ENCODE measurements around the gene RFESD. TPM values are rescaled to one million over a fixed set of nuclear protein-coding genes. Genes with fewer than 3 reads are reported as not detected.
A peak's percentile ranks its signal among the peaks of the same experiment; 100 is the strongest.

Gene RFESD
- total RNA-seq, 1 donor from 2014 or later, result 4.2 TPM

GRCh38 chr5:95668216-95668615, 21.6 kb downstream of the RFESD start:
- Mint-ChIP-seq H3K36me3 (no peaks in the 10 kb centered on the region), H3K4me1 (peaks cover 34% of the 10 kb centered on the region), H3K27ac (peak overlapping the region; percentile 9), H3K4me3 (no peak overlapping the region), H3K27me3 (ENCODE audit: low read depth) (no peaks in the 10 kb centered on the region), H3K9me3 (no peaks in the 10 kb centered on the region)
- TF ChIP-seq CTCF (IDR thresholded peaks at IDR 0.05; ENCODE audit: unreplicated experiment), result no peak
- no peak for DNase-seq (ENCODE audit: low spot score in 2 of 2, unreplicated experiment in 2 of 2)

GRCh38 chr5:95668728-95669127, 22.2 kb downstream of the RFESD start:
- DNase-seq (ENCODE audit: low spot score in 2 of 2, unreplicated experiment in 2 of 2), result no peak
- peak overlapping the region; percentile 76 for H3K27ac Mint-ChIP-seq
- no peaks in the 10 kb centered on the region for H3K36me3 Mint-ChIP-seq
- H3K4me1 Mint-ChIP-seq, result peaks cover 35% of the 10 kb centered on the region
- TF ChIP-seq CTCF (IDR thresholded peaks at IDR 0.05; ENCODE audit: unreplicated experiment), result no peak
- H3K9me3 Mint-ChIP-seq, result no peaks in the 10 kb centered on the region
- H3K27me3 Mint-ChIP-seq (ENCODE audit: low read depth), result no peaks in the 10 kb centered on the region
- H3K4me3 Mint-ChIP-seq, result no peak overlapping the region

GRCh38 chr5:95669540-95669939, 23.0 kb downstream of the RFESD start:
- peak overlapping the region; percentile 76 for H3K27ac Mint-ChIP-seq
- H3K4me3 Mint-ChIP-seq, result no peak overlapping the region
- no peaks in the 10 kb centered on the region for H3K36me3 Mint-ChIP-seq
- no peak for TF ChIP-seq CTCF (IDR thresholded peaks at IDR 0.05; ENCODE audit: unreplicated experiment)
- H3K9me3 Mint-ChIP-seq, result no peaks in the 10 kb centered on the region
- peaks cover 30% of the 10 kb centered on the region for H3K4me1 Mint-ChIP-seq
- DNase-seq (ENCODE audit: low spot score in 2 of 2, unreplicated experiment in 2 of 2), result no peak
- no peaks in the 10 kb centered on the region for H3K27me3 Mint-ChIP-seq (ENCODE audit: low read depth)

- H3K36me3 Mint-ChIP-seq, result no peaks in the 10 kb centered on the region
- H3K9me3 Mint-ChIP-seq, result no peaks in the 10 kb centered on the region
- no peaks in the 10 kb centered on the region for H3K27me3 Mint-ChIP-seq (ENCODE audit: low read depth)
- DNase-seq (ENCODE audit: low spot score in 2 of 2, unreplicated experiment in 2 of 2), result no peak
- H3K4me3 Mint-ChIP-seq, result no peak overlapping the region
- peaks cover 28% of the 10 kb centered on the region for H3K4me1 Mint-ChIP-seq
- no peak overlapping the region for H3K27ac Mint-ChIP-seq
- TF ChIP-seq CTCF (IDR thresholded peaks at IDR 0.05; ENCODE audit: unreplicated experiment), result no peak
Measured at GRCh38 chr5:95669985-95670384, 23.4 kb downstream of the RFESD start.

GRCh38 chr5:95670568-95670967, 24.0 kb downstream of the RFESD start:
- Mint-ChIP-seq H3K27me3 (ENCODE audit: low read depth) (no peaks in the 10 kb centered on the region), H3K4me3 (no peak overlapping the region), H3K9me3 (no peaks in the 10 kb centered on the region), H3K4me1 (peaks cover 28% of the 10 kb centered on the region), H3K36me3 (no peaks in the 10 kb centered on the region), H3K27ac (no peak overlapping the region)
- no peak for DNase-seq (ENCODE audit: low spot score in 2 of 2, unreplicated experiment in 2 of 2)
- TF ChIP-seq CTCF (IDR thresholded peaks at IDR 0.05; ENCODE audit: unreplicated experiment), result no peak

GRCh38 chr5:95671826-95672225, 25.2 kb downstream of the RFESD start:
- no peak for DNase-seq (ENCODE audit: low spot score in 2 of 2, unreplicated experiment in 2 of 2)
- H3K9me3 Mint-ChIP-seq, result no peaks in the 10 kb centered on the region
- no peak for TF ChIP-seq CTCF (IDR thresholded peaks at IDR 0.05; ENCODE audit: unreplicated experiment)
- no peaks in the 10 kb centered on the region for H3K36me3 Mint-ChIP-seq
- H3K4me1 Mint-ChIP-seq, result peaks cover 28% of the 10 kb centered on the region
- no peaks in the 10 kb centered on the region for H3K27me3 Mint-ChIP-seq (ENCODE audit: low read depth)
- no peak overlapping the region for H3K4me3 Mint-ChIP-seq
- no peak overlapping the region for H3K27ac Mint-ChIP-seq

All from mesothelial cell of epicardium (in vitro differentiated cells).